IMR-90 (cell line): Measurements from ENCODE around the gene TBC1D1. TPM values are rescaled to one million over a fixed set of nuclear protein-coding genes. Genes with fewer than 3 reads are reported as not detected.
A peak's percentile ranks its signal among the peaks of the same experiment; 100 is the strongest.

Experiments
- ATAC-seq: fragments of 200-7000 bp; cut with Tn5 transposase; 2 replicates; pipeline ENCODE4 v1.9.1; 2020; ENCODE audit warnings: low read depth, mild to moderate bottlenecking, moderate library complexity
- BruUV-seq: library from RNA; stranded (reverse); fragments of 400-500 nt; replicated peaks from 2 replicates; lab custom pipeline; 2021; lab: Mats Ljungman, UMichigan
- CTCF ChIA-PET: fragments of 300-600 bp; formaldehyde crosslinking; extraction: SDS; loops from one replicate; lab custom pipeline; 2021; ENCODE audit warnings: antibody characterized with exemption; lab: Yijun Ruan, JAX
- POLR2A ChIA-PET: fragments of 300-600 bp; sonication (Branson Sonifier 250); formaldehyde crosslinking; loops from one replicate; lab custom pipeline; 2022; ENCODE audit warnings: antibody characterized with exemption; ENCODE audit not compliant: unreplicated experiment; lab: Charles Lee
- DNase-seq: peaks from one replicate; pipeline ENCODE4 v3.0.0; 2013
- H2AFZ ChIP-seq: replicated peaks from 2 replicates; pipeline ENCODE3; 2013; ENCODE audit warnings: low read length, mild to moderate bottlenecking; ENCODE audit not compliant: poor library complexity
- H2AK5ac ChIP-seq: 2 replicates; pipeline ENCODE4 v1.6.1; 2013; ENCODE audit warnings: low read depth, low read length, inconsistent platforms
- H2AK9ac ChIP-seq: replicated peaks from 2 replicates; pipeline ENCODE3; 2013; ENCODE audit warnings: mild to moderate bottlenecking, low read depth, low read length, moderate library complexity; ENCODE audit not compliant: poor library complexity
- H2BK120ac ChIP-seq: 2 replicates; pipeline ENCODE4 v1.6.1; 2013; ENCODE audit warnings: low read depth, low read length, inconsistent platforms
- H2BK15ac ChIP-seq: 3 replicates; pipeline ENCODE4 v1.6.1; 2013; ENCODE audit warnings: low read depth, low read length, inconsistent platforms
- H2BK20ac ChIP-seq: 2 replicates; pipeline ENCODE4 v1.6.1; 2013; ENCODE audit warnings: low read depth, mild to moderate bottlenecking, inconsistent platforms, low read length, moderate library complexity
- H2BK5ac ChIP-seq: 2 replicates; pipeline ENCODE4 v1.6.1; 2013; ENCODE audit warnings: mild to moderate bottlenecking, low read depth, low read length, inconsistent platforms; ENCODE audit not compliant: poor library complexity, severe bottlenecking
- H3K14ac ChIP-seq: replicated peaks from 2 replicates; pipeline ENCODE4 v1.6.1; 2013; ENCODE audit warnings: low read depth, low read length, inconsistent platforms
- H3K18ac ChIP-seq: 2 replicates; pipeline ENCODE4 v1.6.1; 2013; ENCODE audit warnings: low read depth, low read length, control low read depth
- H3K23ac ChIP-seq: 2 replicates; pipeline ENCODE4 v1.6.1; 2013; ENCODE audit warnings: low read depth, low read length, inconsistent platforms
- H3K27ac ChIP-seq: 2 replicates; pipeline ENCODE4 v1.5.1; 2013; ENCODE audit warnings: mild to moderate bottlenecking, control low read depth, low read length; ENCODE audit not compliant: insufficient read depth
- H3K27me3 ChIP-seq: 2 replicates; pipeline ENCODE4 v1.6.1; 2013; ENCODE audit warnings: low read length; ENCODE audit not compliant: control insufficient read depth, insufficient read depth
- H3K36me3 ChIP-seq: 2 replicates; pipeline ENCODE4 v1.6.1; 2013; ENCODE audit warnings: low read length, mixed read lengths; ENCODE audit not compliant: control insufficient read depth, insufficient read depth
- H3K4ac ChIP-seq: 2 replicates; pipeline ENCODE4 v1.6.1; 2013; ENCODE audit warnings: low read depth, low read length, inconsistent platforms
- H3K4me1 ChIP-seq: 2 replicates; pipeline ENCODE4 v1.6.1; 2013; ENCODE audit warnings: low read length, mixed read lengths; ENCODE audit not compliant: control insufficient read depth, insufficient read depth
- H3K4me2 ChIP-seq: 2 replicates; pipeline ENCODE4 v1.6.1; 2013; ENCODE audit warnings: low read depth, mild to moderate bottlenecking, control low read depth, low read length, moderate library complexity
- H3K4me3 ChIP-seq: 2 replicates; pipeline ENCODE4 v1.5.1; 2013; ENCODE audit warnings: low read depth, mild to moderate bottlenecking, control low read depth, low read length, moderate library complexity; ENCODE audit not compliant: insufficient read depth
- H3K56ac ChIP-seq: 2 replicates; pipeline ENCODE4 v1.6.1; 2013; ENCODE audit warnings: low read length, inconsistent platforms; ENCODE audit not compliant: insufficient read depth; ENCODE audit errors: extremely low read depth
- H3K79me1 ChIP-seq, 2 experiments: 2 replicates each; pipeline ENCODE4 v1.6.1; 2013; ENCODE audit warnings: low read length in 2 of 2, inconsistent platforms in 1 of 2, low read depth in 1 of 2
- H3K9ac ChIP-seq: 2 replicates; pipeline ENCODE4 v1.6.1; 2013; ENCODE audit warnings: low read depth, low read length, control low read depth
- H3K9me1 ChIP-seq: 2 replicates; pipeline ENCODE4 v1.6.1; 2013; ENCODE audit warnings: low read length, inconsistent platforms; ENCODE audit not compliant: insufficient read depth
- H3K9me3 ChIP-seq: 2 replicates; pipeline ENCODE4 v1.6.1; 2013; ENCODE audit warnings: low read length; ENCODE audit not compliant: control insufficient read depth, insufficient read depth
- H4K20me1 ChIP-seq: 2 replicates; pipeline ENCODE4 v1.6.1; 2013; ENCODE audit warnings: low read length, inconsistent platforms; ENCODE audit not compliant: insufficient read depth
- H4K5ac ChIP-seq: 2 replicates; pipeline ENCODE4 v1.6.1; 2013; ENCODE audit warnings: mild to moderate bottlenecking, low read depth, low read length, control low read depth
- H4K8ac ChIP-seq, 2 experiments: 2 replicates each; pipeline ENCODE4 v1.6.1; 2013; ENCODE audit warnings: low read depth in 2 of 2, low read length in 2 of 2, control low read depth in 1 of 2, inconsistent platforms in 1 of 2
- H4K91ac ChIP-seq: 2 replicates; pipeline ENCODE4 v1.6.1; 2013; ENCODE audit warnings: low read depth, low read length, inconsistent platforms; ENCODE audit not compliant: insufficient read depth
- FOS ChIP-seq: fragments of 150-350 bp; IDR thresholded peaks from 2 replicates; pipeline ENCODE4 v1.6.1; 2016; ENCODE audit warnings: low read depth, low read length
- POLR2A ChIP-seq: IDR thresholded peaks from 2 replicates; pipeline ENCODE4 v1.6.1; 2012; ENCODE audit warnings: mild to moderate bottlenecking, low read depth, low read length
- WGBS, 2 experiments: methylation state at CpG; one replicate each; pipeline versions ENCODE4 v1.1.5 to v1.1.7; 2013; ENCODE audit warnings: missing lambda C conversion rate in 2 of 2; ENCODE audit not compliant: insufficient read length in 1 of 2; ENCODE audit errors: extremely low coverage in 2 of 2; 5-methylcytosine and 5-hydroxymethylcytosine counted together
- dilution Hi-C: fragments of 300-500 bp; cut with HindIII; formaldehyde crosslinking; loops from one replicate; pipeline ENCODE4 v1.14.3; 2018; ENCODE audit warnings: low sequenced_read_pairs; ENCODE audit not compliant: unreplicated experiment
- in situ Hi-C: fragments of 300-500 bp; cut with MboI; formaldehyde crosslinking; loops from 3 replicates; pipeline ENCODE4 v1.14.3; 2019; ENCODE audit warnings: low sequenced_read_pairs, inconsistent platforms, mixed read lengths
- intact Hi-C: fragments of 100-400 bp; cut with micrococcal nuclease; formaldehyde crosslinking; loops from 2 replicates; pipeline ENCODE4 v1.10.0; 2022
- polyA plus RNA-seq, 3 experiments: library from polyadenylated mRNA; depleted of rRNA; stranded (reverse); fragments of >200 nt; gene quantifications; 2 replicates each; pipeline ENCODE4 v1.2.3, GENCODE V29; 2012; ENCODE audit warnings: low replicate concordance in 1 of 3
- total RNA-seq: library from RNA; depleted of rRNA; stranded (reverse); fragments of >200 nt; gene quantifications from 2 replicates; pipeline ENCODE4 v1.2.3, GENCODE V29; 2012

TBC1D1 gene
- total and polyA plus RNA-seq, 2 of the 4 experiments (the other 2 are of a cell fraction): 42.4 to 104 TPM

GRCh38 chr4:38046727-38047489 is 156.0 kb downstream of the TBC1D1 start:
- dilution Hi-C loops: no loop called here

More at GRCh38 chr4:38046727-38047489, 156.0 kb downstream of the TBC1D1 start:
- Histone ChIP-seq H2AFZ (no peak overlapping the region), H2BK120ac (no peak overlapping the region), H3K23ac (no peak overlapping the region), H4K5ac (no peak overlapping the region), H3K4me2 (no peak overlapping the region), H3K4ac (no peak overlapping the region), H3K4me3 (no peak overlapping the region), H2BK15ac (no peak overlapping the region), H3K14ac (no peak overlapping the region), H4K8ac (no peak overlapping the region), H3K56ac (no peak overlapping the region), H2BK5ac (no peak overlapping the region), H2BK20ac (no peak overlapping the region), H3K27ac (no peak overlapping the region), H3K18ac (no peak overlapping the region), H3K36me3 (peaks cover 7% of the 10 kb centered on the region), H3K9me3 (no peaks in the 10 kb centered on the region), H4K20me1 (no peaks in the 10 kb centered on the region), H3K9ac (no peak overlapping the region), H3K4me1 (peaks cover 3% of the 10 kb centered on the region; the same call in 1 of the 2 replicates), H2AK5ac (no peak overlapping the region), H3K9me1 (peaks cover 2% of the 10 kb centered on the region; the same call in 1 of the 2 replicates), H4K91ac (no peak overlapping the region), H2AK9ac (no peak overlapping the region), H3K27me3 (no peaks in the 10 kb centered on the region), H3K79me1 (peaks cover 0 to 6% of the 10 kb centered on the region in 2 experiments; a peak in 1 of 4 replicates)
- POLR2A ChIA-PET: no interaction called here
- in situ Hi-C loops (no loop called here), intact Hi-C loops (no loop called here)
- TF ChIP-seq POLR2A (no peak), FOS (no peak)
- BruUV-seq: no TSS peak
- CTCF ChIA-PET: interaction anchor here (0.5 to 1.2 kb wide), 3 partner anchors 16 to 365 kb away, joined by 3 to 8 read pairs (median 3); no protein-coding TSS in a partner anchor
- WGBS, 2 experiments: no CpG with 5 or more reads among the region's 5 CpGs
- ATAC-seq (peak; percentile 64), DNase-seq (peak; percentile 33)
